Measurements from ENCODE around the gene GRIK5.

The GRIK5 gene

GRCh38 chr19:42074513-42075363, 4.7 kb upstream of the GRIK5 start:
- Histone ChIP-seq H3K36me3 (ENCODE audit: low read depth) (peaks cover 12% of the 10 kb centered on the region), H3K27me3 (ENCODE audit: insufficient read depth, poor library complexity, severe bottlenecking) (no peaks in the 10 kb centered on the region), H3K4me3 (ENCODE audit: severe bottlenecking) (peak overlapping the region; percentile 88), H3K9me3 (ENCODE audit: severe bottlenecking) (no peaks in the 10 kb centered on the region), H3K27ac (ENCODE audit: poor library complexity, severe bottlenecking) (peak overlapping the region; percentile 60), H3K4me1 (ENCODE audit: insufficient read depth, poor library complexity, severe bottlenecking) (peaks cover 2% of the 10 kb centered on the region)
- ATAC-seq (ENCODE audit: low read depth) (no peak), DNase-seq (ENCODE audit: low spot score) (no peak)
- no peak for TF ChIP-seq CTCF (IDR thresholded peaks at IDR 0.05; ENCODE audit: poor library complexity, severe bottlenecking)

- peaks cover 21% of the 10 kb centered on the region for H3K27me3 ChIP-seq (ENCODE audit: insufficient read depth, poor library complexity, severe bottlenecking)
- H3K4me1 ChIP-seq (ENCODE audit: insufficient read depth, poor library complexity, severe bottlenecking): no peaks in the 10 kb centered on the region
- H3K9me3 ChIP-seq (ENCODE audit: severe bottlenecking): no peaks in the 10 kb centered on the region
- no peak overlapping the region for H3K4me3 ChIP-seq (ENCODE audit: severe bottlenecking)
- no peak for DNase-seq (ENCODE audit: low spot score)
- no peaks in the 10 kb centered on the region for H3K36me3 ChIP-seq (ENCODE audit: low read depth)
- ATAC-seq (ENCODE audit: low read depth): no peak
- H3K27ac ChIP-seq (ENCODE audit: poor library complexity, severe bottlenecking): no peak overlapping the region
- no peak for TF ChIP-seq CTCF (IDR thresholded peaks at IDR 0.05; ENCODE audit: poor library complexity, severe bottlenecking)
These were observed 1.2 kb upstream of the GRIK5 start for GRCh38 chr19:42071247-42071646.

- H3K4me1 ChIP-seq (ENCODE audit: insufficient read depth, poor library complexity, severe bottlenecking): no peaks in the 10 kb centered on the region
- H3K27me3 ChIP-seq (ENCODE audit: insufficient read depth, poor library complexity, severe bottlenecking): peaks cover 21% of the 10 kb centered on the region
- no peak overlapping the region for H3K27ac ChIP-seq (ENCODE audit: poor library complexity, severe bottlenecking)
- H3K9me3 ChIP-seq (ENCODE audit: severe bottlenecking): no peaks in the 10 kb centered on the region
- ATAC-seq (ENCODE audit: low read depth) (no peak), DNase-seq (ENCODE audit: low spot score) (no peak)
- H3K4me3 ChIP-seq (ENCODE audit: severe bottlenecking): no peak overlapping the region
- no peaks in the 10 kb centered on the region for H3K36me3 ChIP-seq (ENCODE audit: low read depth)
- TF ChIP-seq CTCF (IDR thresholded peaks at IDR 0.05; ENCODE audit: poor library complexity, severe bottlenecking): no peak
These were observed 1.0 kb downstream of the GRIK5 start for GRCh38 chr19:42068756-42069571.

- Histone ChIP-seq H3K9me3 (ENCODE audit: severe bottlenecking) (no peaks in the 10 kb centered on the region), H3K27ac (ENCODE audit: poor library complexity, severe bottlenecking) (no peak overlapping the region), H3K27me3 (ENCODE audit: insufficient read depth, poor library complexity, severe bottlenecking) (peaks cover 21% of the 10 kb centered on the region), H3K4me1 (ENCODE audit: insufficient read depth, poor library complexity, severe bottlenecking) (no peaks in the 10 kb centered on the region), H3K4me3 (ENCODE audit: severe bottlenecking) (no peak overlapping the region), H3K36me3 (ENCODE audit: low read depth) (no peaks in the 10 kb centered on the region)
- no peak for TF ChIP-seq CTCF (IDR thresholded peaks at IDR 0.05; ENCODE audit: poor library complexity, severe bottlenecking)
- no peak for ATAC-seq (ENCODE audit: low read depth)
- no peak for DNase-seq (ENCODE audit: low spot score)
These were observed 1.6 kb downstream of the GRIK5 start for GRCh38 chr19:42068361-42068755.
